Smooth muscle cell (in vitro differentiated cells): ENCODE measurements around the gene TSC2. TPM values are rescaled to one million over a fixed set of nuclear protein-coding genes. Genes with fewer than 3 reads are reported as not detected.

Experiments
- DNase-seq: peaks from one replicate; lab custom pipeline; 2025; ENCODE audit not compliant: unreplicated experiment; lab: John Stamatoyannopoulos, UW
- H2AFZ ChIP-seq: fragments of 200-600 bp; sonication (generic); 2 replicates; pipeline ENCODE4 v1.6.0; 2016; ENCODE audit warnings: antibody characterized with exemption, low read depth, mild to moderate bottlenecking
- H3F3A ChIP-seq: fragments of 200-600 bp; sonication (generic); 2 replicates; pipeline ENCODE4 v1.6.0; 2017; ENCODE audit warnings: antibody characterized with exemption, low read depth
- H3K27ac ChIP-seq: fragments of 200-600 bp; sonication (generic); 2 replicates; pipeline ENCODE4 v1.5.1; 2016; ENCODE audit warnings: low read depth, mild to moderate bottlenecking
- H3K27me3 ChIP-seq: fragments of 200-600 bp; sonication (generic); 2 replicates; pipeline ENCODE4 v1.6.1; 2016; ENCODE audit warnings: low read depth, mild to moderate bottlenecking
- H3K36me3 ChIP-seq: fragments of 200-600 bp; sonication (generic); 2 replicates; pipeline ENCODE4 v1.5.1; 2016; ENCODE audit warnings: low read depth
- H3K4me1 ChIP-seq: fragments of 200-600 bp; sonication (generic); 2 replicates; pipeline ENCODE4 v1.5.1; 2016; ENCODE audit warnings: low read depth
- H3K4me2 ChIP-seq: fragments of 200-600 bp; sonication (generic); 2 replicates; pipeline ENCODE4 v1.6.0; 2016; ENCODE audit warnings: mild to moderate bottlenecking
- H3K4me3 ChIP-seq: fragments of 200-600 bp; sonication (generic); 2 replicates; pipeline ENCODE4 v1.5.1; 2016; ENCODE audit warnings: mild to moderate bottlenecking
- H3K79me2 ChIP-seq: fragments of 200-600 bp; sonication (generic); 2 replicates; pipeline ENCODE4 v1.6.0; 2016; ENCODE audit warnings: low read depth, mild to moderate bottlenecking
- H3K9ac ChIP-seq: fragments of 200-600 bp; sonication (generic); 2 replicates; pipeline ENCODE4 v1.6.0; 2016; ENCODE audit warnings: low read depth
- H3K9me3 ChIP-seq: fragments of 200-600 bp; sonication (generic); replicated peaks from 2 replicates; pipeline ENCODE4 v1.5.1; 2016; ENCODE audit warnings: low read depth
- H4K20me1 ChIP-seq: fragments of 200-600 bp; sonication (generic); 2 replicates; pipeline ENCODE4 v1.6.0; 2016; ENCODE audit warnings: low read depth
- WGBS: methylation state at CpG from one replicate; pipeline ENCODE4 v1.1.7; 2016; ENCODE audit warnings: low lambda C conversion rate; 5-methylcytosine and 5-hydroxymethylcytosine counted together
- polyA plus RNA-seq: library from polyadenylated mRNA; unstranded; fragments of >200 nt; fragmentation: Nextera tagmentation; extraction: Ambion mirVana; gene quantifications from 2 replicates; pipeline ENCODE4 v1.2.1, GENCODE V29; 2016
- total RNA-seq: library from RNA; depleted of rRNA; stranded (reverse); fragments of >200 nt; gene quantifications from 2 replicates; pipeline ENCODE4 v1.2.3, GENCODE V29; 2014
- TF ChIP-seq, protein P1 (sequence below): fragments of 200-600 bp; sonication (generic); IDR thresholded peaks from 2 replicates; pipeline ENCODE4 v1.5.1; 2017; ENCODE audit warnings: borderline replicate concordance, mild to moderate bottlenecking, antibody characterized with exemption; ENCODE audit not compliant: insufficient read depth, poor library complexity, severe bottlenecking

The TSC2 gene
- total and polyA plus RNA-seq, 2 experiments from 2014 or later: 64.5 to 74.7 TPM

DNA sequence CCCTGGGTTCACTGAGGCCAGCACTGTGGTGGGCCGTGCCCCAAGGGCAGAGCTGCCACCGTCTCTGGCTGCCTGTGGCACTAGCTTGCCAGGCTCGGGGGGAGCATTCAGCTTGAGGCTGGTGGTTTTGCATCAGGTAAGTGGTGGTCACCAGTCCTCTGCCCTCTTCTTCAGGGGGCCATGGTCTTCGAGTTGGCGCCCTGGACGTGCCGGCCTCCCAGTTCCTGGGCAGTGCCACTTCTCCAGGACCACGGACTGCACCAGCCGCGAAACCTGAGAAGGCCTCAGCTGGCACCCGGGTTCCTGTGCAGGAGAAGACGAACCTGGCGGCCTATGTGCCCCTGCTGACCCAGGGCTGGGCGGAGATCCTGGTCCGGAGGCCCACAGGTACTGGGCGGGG is 32.2 kb downstream of the TSC2 start:
- no peaks in the 10 kb centered on the region for H3K9me3 ChIP-seq
- TF ChIP-seq, protein P1, sequence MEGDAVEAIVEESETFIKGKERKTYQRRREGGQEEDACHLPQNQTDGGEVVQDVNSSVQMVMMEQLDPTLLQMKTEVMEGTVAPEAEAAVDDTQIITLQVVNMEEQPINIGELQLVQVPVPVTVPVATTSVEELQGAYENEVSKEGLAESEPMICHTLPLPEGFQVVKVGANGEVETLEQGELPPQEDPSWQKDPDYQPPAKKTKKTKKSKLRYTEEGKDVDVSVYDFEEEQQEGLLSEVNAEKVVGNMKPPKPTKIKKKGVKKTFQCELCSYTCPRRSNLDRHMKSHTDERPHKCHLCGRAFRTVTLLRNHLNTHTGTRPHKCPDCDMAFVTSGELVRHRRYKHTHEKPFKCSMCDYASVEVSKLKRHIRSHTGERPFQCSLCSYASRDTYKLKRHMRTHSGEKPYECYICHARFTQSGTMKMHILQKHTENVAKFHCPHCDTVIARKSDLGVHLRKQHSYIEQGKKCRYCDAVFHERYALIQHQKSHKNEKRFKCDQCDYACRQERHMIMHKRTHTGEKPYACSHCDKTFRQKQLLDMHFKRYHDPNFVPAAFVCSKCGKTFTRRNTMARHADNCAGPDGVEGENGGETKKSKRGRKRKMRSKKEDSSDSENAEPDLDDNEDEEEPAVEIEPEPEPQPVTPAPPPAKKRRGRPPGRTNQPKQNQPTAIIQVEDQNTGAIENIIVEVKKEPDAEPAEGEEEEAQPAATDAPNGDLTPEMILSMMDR: no peak
- WGBS: 99% methylated on average over 15 of the region's 16 CpGs
- H3K4me3 ChIP-seq: no peak overlapping the region
- H3K4me1 ChIP-seq: no peaks in the 10 kb centered on the region
- H3K27me3 ChIP-seq: no peaks in the 10 kb centered on the region
- no peaks in the 10 kb centered on the region for H3K79me2 ChIP-seq
- H3K36me3 ChIP-seq: no peaks in the 10 kb centered on the region
- H3K4me2 ChIP-seq: no peak overlapping the region
- H3F3A ChIP-seq: no peaks in the 10 kb centered on the region
- no peak overlapping the region for H3K27ac ChIP-seq
- DNase-seq: no peak
- H3K9ac ChIP-seq: no peak overlapping the region
- no peak overlapping the region for H2AFZ ChIP-seq
- no peaks in the 10 kb centered on the region for H4K20me1 ChIP-seq

DNA sequence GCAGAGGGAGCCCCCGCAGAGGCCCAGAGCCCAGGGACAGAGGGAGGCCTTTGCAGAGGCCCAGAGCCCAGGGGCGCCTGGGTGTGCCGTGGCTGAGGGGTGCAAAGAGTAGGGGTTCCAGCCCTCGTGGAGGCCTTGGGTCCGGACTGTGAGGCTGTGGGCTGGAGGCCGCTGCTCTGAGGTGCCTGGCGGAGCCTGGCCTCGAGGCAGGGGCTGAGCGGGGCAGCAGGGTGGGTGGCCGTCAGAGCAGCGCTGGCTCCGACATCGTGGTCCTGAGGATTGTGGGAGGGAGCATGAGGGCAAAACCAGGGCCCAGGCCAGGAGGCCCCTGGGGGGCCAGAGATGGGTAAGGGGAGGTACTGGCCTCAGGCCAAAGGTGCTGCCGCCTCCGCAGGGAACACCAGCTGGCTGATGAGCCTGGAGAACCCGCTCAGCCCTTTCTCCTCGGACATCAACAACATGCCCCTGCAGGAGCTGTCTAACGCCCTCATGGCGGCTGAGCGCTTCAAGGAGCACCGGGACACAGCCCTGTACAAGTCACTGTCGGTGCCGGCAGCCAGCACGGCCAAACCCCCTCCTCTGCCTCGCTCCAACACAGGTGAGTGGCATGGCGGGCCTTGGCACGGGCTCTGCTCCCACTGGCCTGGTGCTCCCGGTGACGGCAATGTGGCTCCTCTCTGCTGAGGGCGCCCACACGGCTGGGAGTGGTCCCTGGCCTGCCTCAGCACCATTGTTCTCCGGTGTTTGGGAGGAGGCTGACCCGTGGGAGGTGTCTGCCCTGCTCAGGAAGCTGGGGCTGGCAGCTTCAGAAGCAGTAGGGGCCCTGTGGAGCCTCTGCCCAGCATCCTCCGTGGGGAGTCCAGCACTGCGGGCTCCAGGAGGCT is 33.7 kb downstream of the TSC2 start:
- H3K9me3 ChIP-seq: no peaks in the 10 kb centered on the region
- no peaks in the 10 kb centered on the region for H3K79me2 ChIP-seq
- no peak overlapping the region for H3K27ac ChIP-seq
- H3K9ac ChIP-seq: no peak overlapping the region
- H3K4me2 ChIP-seq: no peak overlapping the region
- H3K4me1 ChIP-seq: no peaks in the 10 kb centered on the region
- no peaks in the 10 kb centered on the region for H3F3A ChIP-seq
- TF ChIP-seq, protein P1: no peak
- no peaks in the 10 kb centered on the region for H3K36me3 ChIP-seq
- DNase-seq: no peak
- 97% methylated on average over 35 of the region's 35 CpGs for WGBS
- H2AFZ ChIP-seq: no peak overlapping the region
- no peaks in the 10 kb centered on the region for H4K20me1 ChIP-seq
- H3K4me3 ChIP-seq: no peak overlapping the region
- no peaks in the 10 kb centered on the region for H3K27me3 ChIP-seq

DNA sequence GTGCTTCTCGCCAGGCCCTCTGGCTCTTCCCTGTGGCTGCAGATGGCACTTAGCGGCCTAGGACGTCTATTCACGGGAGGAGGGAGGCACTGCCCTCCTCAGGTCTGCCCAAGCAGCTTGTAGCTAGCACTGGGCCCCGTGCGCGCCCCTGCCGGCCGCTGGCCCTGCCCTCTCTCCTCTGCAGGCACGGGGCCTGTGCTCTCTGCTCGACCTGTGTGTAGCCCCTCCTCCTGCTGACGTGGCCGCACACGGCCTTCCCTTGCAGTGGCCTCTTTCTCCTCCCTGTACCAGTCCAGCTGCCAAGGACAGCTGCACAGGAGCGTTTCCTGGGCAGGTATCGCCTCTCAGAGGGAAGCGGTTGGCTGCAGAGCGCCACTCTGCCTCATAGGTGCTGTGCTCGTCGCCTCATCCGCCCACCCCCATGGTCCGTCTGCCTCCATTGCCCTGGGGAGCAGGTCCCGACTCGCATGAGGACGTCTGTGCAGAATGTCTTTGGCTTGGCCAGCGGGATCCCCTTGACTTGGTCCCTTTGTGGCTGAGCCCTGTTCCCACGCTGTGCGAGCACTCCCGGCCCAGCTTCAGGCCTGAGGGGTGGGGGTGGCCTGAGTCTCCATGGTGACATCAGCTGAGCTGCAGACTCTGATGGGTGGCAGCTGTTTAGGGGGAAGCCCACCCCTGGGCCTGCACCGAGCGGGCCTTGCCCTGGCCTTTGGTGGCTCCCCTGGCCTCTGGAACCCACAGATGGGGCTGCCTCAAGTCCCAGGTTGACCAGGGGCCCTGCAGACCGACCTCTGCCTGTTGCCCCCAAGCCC is 34.6 kb downstream of the TSC2 start:
- DNase-seq: no peak
- Histone ChIP-seq H3K79me2 (no peaks in the 10 kb centered on the region), H3K9ac (no peak overlapping the region), H3K36me3 (no peaks in the 10 kb centered on the region), H3K27me3 (no peaks in the 10 kb centered on the region), H3F3A (no peaks in the 10 kb centered on the region), H3K27ac (no peak overlapping the region), H2AFZ (no peak overlapping the region), H3K4me2 (no peak overlapping the region), H4K20me1 (no peaks in the 10 kb centered on the region), H3K9me3 (no peaks in the 10 kb centered on the region), H3K4me3 (no peak overlapping the region), H3K4me1 (no peaks in the 10 kb centered on the region)
- WGBS: 95% methylated on average over 32 of the region's 32 CpGs
- TF ChIP-seq, protein P1: no peak
